Right lobe of liver (tissue), 6 donors: ENCODE measurements around the gene COL2A1. TPM values are rescaled to one million over a fixed set of nuclear protein-coding genes. Genes with fewer than 3 reads are reported as not detected.

Experiments
- ATAC-seq, 4 donors: fragments of 200-7000 bp; cut with Tn5 transposase; one replicate each; pipeline ENCODE4 v1.9.1; 2020; ENCODE audit warnings: mild to moderate bottlenecking in 4 of 4, moderate library complexity in 4 of 4
- DNase-seq, 3 donors: peaks; one replicate each; pipeline ENCODE4 v3.0.0-alpha.2; 2020
- H3K27ac ChIP-seq, 3 donors: fragments of 200-600 bp; one replicate each; pipeline ENCODE4 v1.8.0; 2022
- H3K27me3 ChIP-seq, 2 donors: fragments of 200-600 bp; one replicate each; pipeline ENCODE4 v1.8.0; 2022
- H3K36me3 ChIP-seq, 4 donors: fragments of 200-600 bp; sonication (generic) in 1 of 4; one replicate each; pipeline versions ENCODE4 v1.5.1 to v1.8.0; 2017 to 2022; ENCODE audit warnings: control low read depth in 1 of 4
- H3K4me1 ChIP-seq, 4 donors: fragments of 200-600 bp; sonication (generic) in 1 of 4; one replicate each; pipeline versions ENCODE4 v1.5.1 to v1.8.0; 2017 to 2022; ENCODE audit warnings: control low read depth in 1 of 4
- H3K4me3 ChIP-seq, 3 donors: fragments of 200-600 bp; one replicate each; pipeline ENCODE4 v1.8.0; 2022
- H3K9me3 ChIP-seq, 4 donors: fragments of 200-600 bp; sonication (generic) in 1 of 4; one replicate each; pipeline versions ENCODE4 v1.5.1 to v1.8.0; 2017 to 2022; ENCODE audit warnings: control low read depth in 1 of 4
- CTCF ChIP-seq, 4 donors: fragments of 200-600 bp in 3 of 4; fragments of 450-650 bp in 1 of 4; IDR thresholded peaks; one replicate each; pipeline versions ENCODE4 v1.5.1 to v1.8.0; 2016 to 2022; ENCODE audit warnings: antibody characterized with exemption in 4 of 4, mild to moderate bottlenecking in 2 of 4
- POLR2A ChIP-seq: fragments of 450-650 bp; IDR thresholded peaks from one replicate; pipeline ENCODE4 v1.6.1; 2017; ENCODE audit warnings: antibody characterized with exemption, mild to moderate bottlenecking
- WGBS: methylation state at CpG from one replicate; pipeline ENCODE4 v1.1.6; 2018; ENCODE audit warnings: low coverage, low lambda C conversion rate; ENCODE audit not compliant: insufficient coverage; ENCODE audit errors: missing lambda C conversion rate; 5-methylcytosine and 5-hydroxymethylcytosine counted together
- intact Hi-C, 2 donors: fragments of 100-400 bp; cut with DNase I; formaldehyde crosslinking; loops; one replicate each; pipeline versions ENCODE4 v1.11.2 to v1.14.1; 2022
- total RNA-seq, 6 experiments: library from RNA; depleted of rRNA in 2 of 6; stranded (reverse); fragments of >200 nt in 2 of 6; fragmentation: NEBNext Ultra II Directional in 3 of 6; extraction: Animal tissue kit (Norgen Biotek cat#: 25700) in 3 of 6; gene quantifications; one replicate each; pipeline versions ENCODE4 v1.1.0 to v1.2.4, GENCODE V29; 2016 to 2023
- donor health status: DM: no; HTN: yes; CAD: no.
- donor health status: DM: no; HTN: no; CAD: no.
- donor health status: DM: no; HTN: no; CAD: no.
- donor health status: DM: no; HTN: yes; CAD: no.
- donor health status: DM: no; HTN: yes; CAD: no.

The COL2A1 gene
- total RNA-seq, 6 experiments from 2014 or later, result not detected

DNA sequence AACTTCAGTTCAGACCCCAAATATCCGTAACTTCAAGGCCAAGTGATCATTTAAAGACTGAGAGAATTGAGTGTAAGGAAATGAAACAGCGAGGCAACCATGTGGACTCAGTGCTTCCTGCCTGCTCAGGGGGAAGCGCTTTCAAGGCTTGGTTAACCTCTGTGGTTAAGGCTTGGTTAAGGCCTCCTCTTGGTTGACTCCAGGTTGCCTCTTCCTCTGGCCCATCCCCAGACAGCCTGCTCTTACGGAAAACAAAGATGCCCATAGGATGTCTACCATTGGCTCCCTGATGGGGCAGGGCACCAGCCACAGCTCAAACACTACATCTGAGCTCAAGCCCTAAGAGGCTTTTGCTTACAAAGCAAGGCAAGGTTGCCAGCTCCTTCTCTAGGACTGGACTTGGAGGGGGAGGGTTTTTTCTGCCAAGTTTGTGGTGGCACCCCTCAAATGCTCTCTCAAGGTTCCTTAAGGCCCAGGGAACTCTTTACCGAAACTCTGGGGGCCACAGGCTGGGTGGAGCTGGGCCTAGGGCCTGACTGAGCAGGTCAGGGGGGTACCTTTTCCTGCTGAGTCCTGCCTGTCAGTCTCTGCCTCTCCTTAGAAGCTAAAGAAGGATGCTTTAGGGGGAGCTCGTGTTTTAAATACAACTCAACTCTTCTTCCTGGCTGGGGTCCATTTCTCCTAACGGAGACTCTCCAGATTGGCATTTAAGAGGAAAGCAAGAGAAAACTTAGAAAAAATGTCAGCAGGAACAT is 13.7 kb downstream of the COL2A1 start:
- no peak overlapping the region for H3K4me3 ChIP-seq
- no peak for DNase-seq
- intact Hi-C loops, result no loop called here
- no peaks in the 10 kb centered on the region for H3K4me1 ChIP-seq
- no peaks in the 10 kb centered on the region for H3K9me3 ChIP-seq
- peak in 1 of 4 donors; percentile 20 for ATAC-seq
- 48% methylated on average over 7 of the region's 7 CpGs for WGBS
- no peaks in the 10 kb centered on the region for H3K36me3 ChIP-seq
- TF ChIP-seq POLR2A (no peak), CTCF (IDR thresholded peaks at IDR 0.05) (no peak)
- no peak overlapping the region for H3K27ac ChIP-seq
- H3K27me3 ChIP-seq, result no peaks in the 10 kb centered on the region

- ATAC-seq, result no peak
- H3K27ac ChIP-seq, result no peak overlapping the region
- H3K36me3 ChIP-seq, result no peaks in the 10 kb centered on the region
- no peak overlapping the region for H3K4me3 ChIP-seq
- no peak for TF ChIP-seq CTCF (IDR thresholded peaks at IDR 0.05)
- no peak for TF ChIP-seq POLR2A
- H3K4me1 ChIP-seq, result no peaks in the 10 kb centered on the region
- 68% methylated on average over 3 of the region's 12 CpGs for WGBS
- no peak for DNase-seq
- no peaks in the 10 kb centered on the region for H3K9me3 ChIP-seq
- intact Hi-C loops, result no loop called here
- no peaks in the 10 kb centered on the region for H3K27me3 ChIP-seq
These were observed 14.6 kb downstream of the COL2A1 start for GRCh38 chr12:47989666-47990065.

DNA sequence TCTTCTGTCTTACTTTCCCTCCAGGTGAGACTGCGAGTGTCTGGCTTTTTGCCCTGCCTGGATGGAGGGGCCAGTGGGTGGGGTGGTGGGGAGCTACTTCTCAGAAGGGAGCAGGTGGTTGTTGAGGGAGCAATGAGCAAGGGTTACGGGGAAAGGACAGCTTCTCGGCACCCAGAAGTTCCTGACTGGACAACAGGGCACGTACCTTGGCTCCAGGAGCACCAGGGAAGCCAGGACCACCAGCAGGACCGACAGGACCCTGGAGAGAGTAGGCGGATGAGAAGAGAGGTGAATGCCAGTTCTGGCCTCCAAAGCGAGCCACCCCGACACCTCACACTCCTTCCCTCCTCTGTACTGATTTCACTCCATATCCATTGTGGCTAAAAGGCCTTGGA is 15.3 kb downstream of the COL2A1 start:
- Histone ChIP-seq H3K4me3 (no peak overlapping the region), H3K9me3 (no peaks in the 10 kb centered on the region), H3K27me3 (no peaks in the 10 kb centered on the region), H3K27ac (no peak overlapping the region), H3K4me1 (no peaks in the 10 kb centered on the region), H3K36me3 (no peaks in the 10 kb centered on the region)
- no peak for TF ChIP-seq POLR2A
- TF ChIP-seq CTCF (IDR thresholded peaks at IDR 0.05), result no peak
- ATAC-seq (no peak), DNase-seq (no peak)
- 60% methylated on average over 2 of the region's 8 CpGs for WGBS
- intact Hi-C loops, result no loop called here

DNA sequence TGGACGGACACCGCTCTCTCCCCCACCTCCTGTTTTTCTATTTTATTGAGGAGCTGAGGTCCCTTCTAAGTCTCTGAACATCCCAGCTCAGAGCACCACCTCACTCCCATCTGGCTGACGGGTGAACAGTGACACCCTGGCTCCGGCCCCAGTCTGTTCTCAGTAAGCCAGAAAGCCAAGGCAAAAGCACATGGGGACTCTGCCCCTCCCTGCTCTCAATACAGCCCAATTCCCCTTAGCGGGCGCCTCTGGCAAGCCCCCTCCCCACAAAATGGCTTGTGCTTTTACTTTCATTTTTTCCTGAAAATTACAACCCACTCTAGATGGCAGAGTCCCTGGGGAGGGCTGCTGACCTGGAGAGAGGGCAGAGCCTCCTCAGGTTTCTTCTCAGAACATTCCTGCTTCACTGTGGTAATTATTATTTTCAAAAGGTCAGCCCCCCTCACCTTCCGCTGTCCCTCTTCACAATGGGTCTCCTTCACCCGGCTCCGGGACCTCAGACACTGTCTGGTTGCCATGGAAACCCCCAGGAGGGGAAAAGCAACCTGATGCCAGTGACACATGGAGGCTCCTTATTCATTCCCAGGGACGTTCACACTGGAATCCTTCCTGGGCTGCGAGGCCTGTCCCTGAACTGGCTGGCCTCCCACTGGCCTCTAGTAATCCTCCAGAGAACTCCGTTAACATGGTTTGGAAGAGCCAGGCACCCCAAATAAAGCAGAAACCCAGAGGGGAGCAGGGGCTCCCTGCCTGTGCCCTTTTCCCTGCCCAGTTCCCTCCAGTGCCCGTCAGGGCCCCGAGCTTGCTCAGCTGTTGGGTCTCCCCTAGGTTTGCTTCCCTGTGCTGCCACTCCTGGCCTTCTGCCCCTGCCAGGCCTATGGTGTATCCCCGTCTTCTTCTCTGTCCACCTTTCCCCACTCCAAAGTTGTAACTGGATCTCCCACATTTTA is 15.9 kb downstream of the COL2A1 start:
- WGBS, result 67% methylated on average over 9 of the region's 15 CpGs
- no peaks in the 10 kb centered on the region for H3K36me3 ChIP-seq
- TF ChIP-seq POLR2A (no peak), CTCF (IDR thresholded peaks at IDR 0.05) (no peak)
- H3K9me3 ChIP-seq, result no peaks in the 10 kb centered on the region
- intact Hi-C loops, result no loop called here
- ATAC-seq (no peak), DNase-seq (no peak)
- no peaks in the 10 kb centered on the region for H3K27me3 ChIP-seq
- no peak overlapping the region for H3K27ac ChIP-seq
- H3K4me1 ChIP-seq, result no peaks in the 10 kb centered on the region
- no peak overlapping the region for H3K4me3 ChIP-seq
